ACHN (cell line): ENCODE data around the gene EML1.

ENCODE experiments used
- DNase-seq: peaks from one replicate; pipeline ENCODE4 v3.0.0-alpha.2; 2015
- in situ Hi-C: cut with HindIII; loops from 2 replicates; pipeline ENCODE4 v1.10.0; 2017; ENCODE audit warnings: low sequenced_read_pairs, low pct_ligation_motif_present, low pct_unique_long_range_greater_than_20kb

The EML1 gene

GRCh38 chr14:99816642-99817041, 23.4 kb downstream of the EML1 start:
- in situ Hi-C loops: no loop called here
- no peak for DNase-seq

- in situ Hi-C loops: no loop called here
- DNase-seq: no peak
Observed at GRCh38 chr14:99817331-99817730, 24.1 kb downstream of the EML1 start.

- no peak for DNase-seq
- in situ Hi-C loops: no loop called here
Observed at GRCh38 chr14:99818503-99819036, 25.4 kb downstream of the EML1 start.

- in situ Hi-C loops: no loop called here
- DNase-seq: no peak
Observed at GRCh38 chr14:99819514-99819913, 26.3 kb downstream of the EML1 start.

- DNase-seq: no peak
- in situ Hi-C loops: no loop called here
Observed at GRCh38 chr14:99820702-99821331, 27.6 kb downstream of the EML1 start.

GRCh38 chr14:99821519-99822508, 28.6 kb downstream of the EML1 start:
- peak; percentile 28 for DNase-seq
- in situ Hi-C loops: no loop called here

GRCh38 chr14:99822800-99823455, 29.7 kb downstream of the EML1 start:
- no peak for DNase-seq
- in situ Hi-C loops: no loop called here

- no peak for DNase-seq
- in situ Hi-C loops: no loop called here
Observed at GRCh38 chr14:99824776-99825175, 31.6 kb downstream of the EML1 start.

- DNase-seq: no peak
- in situ Hi-C loops: no loop called here
Observed at GRCh38 chr14:99829450-99829849, 36.2 kb downstream of the EML1 start.

GRCh38 chr14:99831303-99831702, 38.1 kb downstream of the EML1 start:
- in situ Hi-C loops: no loop called here

GRCh38 chr14:99831903-99832685, 38.9 kb downstream of the EML1 start:
- in situ Hi-C loops: no loop called here
- no peak for DNase-seq

More at GRCh38 chr14:99831303-99831702, 38.1 kb downstream of the EML1 start:
- no peak for DNase-seq

- in situ Hi-C loops: no loop called here
- DNase-seq: no peak
Observed at GRCh38 chr14:99837822-99838221, 44.6 kb downstream of the EML1 start.

GRCh38 chr14:99838639-99839134, 45.5 kb downstream of the EML1 start:
- in situ Hi-C loops: no loop called here
- no peak for DNase-seq

GRCh38 chr14:99839696-99840095, 46.5 kb downstream of the EML1 start:
- no peak for DNase-seq
- in situ Hi-C loops: no loop called here

GRCh38 chr14:99840265-99840664, 47.1 kb downstream of the EML1 start:
- in situ Hi-C loops: no loop called here
- no peak for DNase-seq

GRCh38 chr14:99840774-99841305, 47.6 kb downstream of the EML1 start:
- in situ Hi-C loops: no loop called here
- no peak for DNase-seq

- no peak for DNase-seq
- in situ Hi-C loops: no loop called here
Observed at GRCh38 chr14:99841436-99842071, 48.3 kb downstream of the EML1 start.
